Measurements from ENCODE around the gene RET.

- TF ChIP-seq CTCF (IDR thresholded peaks at IDR 0.05) (no peak), EP300 (IDR thresholded peaks at IDR 0.05) (no peak)
Observed at GRCh38 chr10:43071865-43072650, 4.8 kb upstream of the RET start.

Measured in tibial nerve (tissue), 4 donors.